Fibroblast of mammary gland (primary cell): ENCODE measurements around the gene PLXNB1.
A peak's percentile ranks its signal among the peaks of the same experiment; 100 is the strongest.
"Not testable (repeated sequence)": the region's sequence is repeated elsewhere in the genome, so short reads cannot be mapped to it uniquely, and the experiment has no call there.

Experiments used
- DNase-seq: peaks from one replicate; pipeline ENCODE4 v3.0.0-alpha.2; 2010; ENCODE audit warnings: low read depth
- H3K4me3 ChIP-seq: 2 replicates; pipeline ENCODE4 v1.5.1; 2011; ENCODE audit warnings: low read depth, mild to moderate bottlenecking, low read length, moderate library complexity; ENCODE audit not compliant: control insufficient read depth
- CTCF ChIP-seq: conservative IDR thresholded peaks from 2 replicates; pipeline ENCODE4 v1.5.1; 2011; ENCODE audit warnings: low read depth, low read length, inconsistent platforms; ENCODE audit not compliant: control insufficient read depth, insufficient read depth

PLXNB1 gene

GRCh38 chr3:48429960-48430707, at the start of gene PLXNB1:
PLXNB1 (minus strand) TSS chr3:48430086; CDS start chr3:48424611, 5,475 bp downstream.
- DNase-seq = peak; percentile 62
- no peak for TF ChIP-seq CTCF
- peak within 1 kb of the TSS; percentile 61 for H3K4me3 ChIP-seq

- no peak for DNase-seq
- H3K4me3 ChIP-seq = no peak overlapping the region
- no peak for TF ChIP-seq CTCF
Measured at GRCh38 chr3:48478626-48479555, 49.0 kb upstream of the PLXNB1 start.

- H3K4me3 ChIP-seq = no peak overlapping the region
- no peak for TF ChIP-seq CTCF
- DNase-seq = no peak
Measured at GRCh38 chr3:48477959-48478520, 48.2 kb upstream of the PLXNB1 start.

GRCh38 chr3:48476426-48477053, 46.7 kb upstream of the PLXNB1 start:
- no peak overlapping the region for H3K4me3 ChIP-seq
- TF ChIP-seq CTCF = no peak
- no peak for DNase-seq

- no peak for DNase-seq
- no peak overlapping the region for H3K4me3 ChIP-seq
- TF ChIP-seq CTCF = no peak
Measured at GRCh38 chr3:48475188-48475587, 45.3 kb upstream of the PLXNB1 start.

- DNase-seq = no peak
- no peak for TF ChIP-seq CTCF
- H3K4me3 ChIP-seq = no peak overlapping the region
Measured at GRCh38 chr3:48474619-48475018, 44.7 kb upstream of the PLXNB1 start.

GRCh38 chr3:48474031-48474430, 44.1 kb upstream of the PLXNB1 start:
- H3K4me3 ChIP-seq, DNase-seq: not testable (repeated sequence)
